Osteoblast (primary cell): ENCODE data around the gene PAK1. TPM values are rescaled to one million over a fixed set of nuclear protein-coding genes. Genes with fewer than 3 reads are reported as not detected.

Experiments used
- DNase-seq: peaks from one replicate; pipeline ENCODE4 v3.0.0; 2011; ENCODE audit warnings: low spot score, mixed read lengths; ENCODE audit not compliant: insufficient read length; ENCODE audit errors: missing footprints
- H2AFZ ChIP-seq: 2 replicates; pipeline ENCODE4 v1.6.0; 2011; ENCODE audit warnings: mild to moderate bottlenecking, low read length
- H3K27ac ChIP-seq: 2 replicates; pipeline ENCODE4 v1.5.1; 2011; ENCODE audit warnings: mild to moderate bottlenecking, low read depth, low read length, moderate library complexity
- H3K27me3 ChIP-seq: 2 replicates; pipeline ENCODE4 v1.6.0; 2012; ENCODE audit warnings: mild to moderate bottlenecking, control low read depth, inconsistent platforms, low read length, moderate library complexity; ENCODE audit not compliant: insufficient read depth
- H3K36me3 ChIP-seq: 2 replicates; pipeline ENCODE4 v1.5.1; 2011; ENCODE audit warnings: mild to moderate bottlenecking, low read length, control low read depth, moderate library complexity; ENCODE audit not compliant: insufficient read depth
- H3K4me1 ChIP-seq: 2 replicates; pipeline ENCODE4 v1.5.1; 2011; ENCODE audit warnings: mild to moderate bottlenecking, low read length, control low read depth, moderate library complexity; ENCODE audit not compliant: insufficient read depth
- H3K4me2 ChIP-seq: 2 replicates; pipeline ENCODE4 v1.6.0; 2011; ENCODE audit warnings: mild to moderate bottlenecking, low read length; ENCODE audit not compliant: insufficient read depth
- H3K4me3 ChIP-seq: fragments of 200-600 bp; sonication (generic); 3 replicates; pipeline ENCODE4 v1.5.1; 2012; ENCODE audit warnings: mild to moderate bottlenecking, low read length, inconsistent platforms; ENCODE audit not compliant: insufficient read depth
- H3K79me2 ChIP-seq: 2 replicates; pipeline ENCODE4 v1.6.0; 2012; ENCODE audit warnings: mild to moderate bottlenecking, low read length, control low read depth, inconsistent platforms; ENCODE audit not compliant: insufficient read depth
- H3K9me3 ChIP-seq: 2 replicates; pipeline ENCODE4 v1.5.1; 2011; ENCODE audit warnings: low read depth, low read length, control low read depth
- H4K20me1 ChIP-seq: 2 replicates; pipeline ENCODE4 v1.6.0; 2012; ENCODE audit warnings: mild to moderate bottlenecking, low read length, control low read depth; ENCODE audit not compliant: insufficient read depth
- total RNA-seq: library from RNA; depleted of rRNA; stranded (reverse); fragments of >200 nt; gene quantifications from 2 replicates; pipeline ENCODE4 v1.2.3, GENCODE V29; 2012
- TF ChIP-seq, protein P1 (sequence below): IDR thresholded peaks from 2 replicates; pipeline ENCODE4 v1.5.1; 2011; ENCODE audit warnings: mild to moderate bottlenecking, low read depth, low read length, moderate library complexity; ENCODE audit errors: extremely low read depth

Gene PAK1
- total RNA-seq, 1 donor = 34.4 TPM

- DNase-seq = no peak
- Histone ChIP-seq H3K9me3 (no peaks in the 10 kb centered on the region), H2AFZ (no peak overlapping the region), H3K4me3 (no peak overlapping the region), H4K20me1 (peaks cover 19% of the 10 kb centered on the region), H3K4me2 (no peak overlapping the region), H3K79me2 (peaks cover 73% of the 10 kb centered on the region), H3K27me3 (no peaks in the 10 kb centered on the region), H3K36me3 (peaks cover 4% of the 10 kb centered on the region), H3K4me1 (peaks cover 18% of the 10 kb centered on the region), H3K27ac (no peak overlapping the region)
- TF ChIP-seq, protein P1, sequence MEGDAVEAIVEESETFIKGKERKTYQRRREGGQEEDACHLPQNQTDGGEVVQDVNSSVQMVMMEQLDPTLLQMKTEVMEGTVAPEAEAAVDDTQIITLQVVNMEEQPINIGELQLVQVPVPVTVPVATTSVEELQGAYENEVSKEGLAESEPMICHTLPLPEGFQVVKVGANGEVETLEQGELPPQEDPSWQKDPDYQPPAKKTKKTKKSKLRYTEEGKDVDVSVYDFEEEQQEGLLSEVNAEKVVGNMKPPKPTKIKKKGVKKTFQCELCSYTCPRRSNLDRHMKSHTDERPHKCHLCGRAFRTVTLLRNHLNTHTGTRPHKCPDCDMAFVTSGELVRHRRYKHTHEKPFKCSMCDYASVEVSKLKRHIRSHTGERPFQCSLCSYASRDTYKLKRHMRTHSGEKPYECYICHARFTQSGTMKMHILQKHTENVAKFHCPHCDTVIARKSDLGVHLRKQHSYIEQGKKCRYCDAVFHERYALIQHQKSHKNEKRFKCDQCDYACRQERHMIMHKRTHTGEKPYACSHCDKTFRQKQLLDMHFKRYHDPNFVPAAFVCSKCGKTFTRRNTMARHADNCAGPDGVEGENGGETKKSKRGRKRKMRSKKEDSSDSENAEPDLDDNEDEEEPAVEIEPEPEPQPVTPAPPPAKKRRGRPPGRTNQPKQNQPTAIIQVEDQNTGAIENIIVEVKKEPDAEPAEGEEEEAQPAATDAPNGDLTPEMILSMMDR = no peak
Measured at GRCh38 chr11:77406396-77406795, 67.5 kb downstream of the PAK1 start.

DNA sequence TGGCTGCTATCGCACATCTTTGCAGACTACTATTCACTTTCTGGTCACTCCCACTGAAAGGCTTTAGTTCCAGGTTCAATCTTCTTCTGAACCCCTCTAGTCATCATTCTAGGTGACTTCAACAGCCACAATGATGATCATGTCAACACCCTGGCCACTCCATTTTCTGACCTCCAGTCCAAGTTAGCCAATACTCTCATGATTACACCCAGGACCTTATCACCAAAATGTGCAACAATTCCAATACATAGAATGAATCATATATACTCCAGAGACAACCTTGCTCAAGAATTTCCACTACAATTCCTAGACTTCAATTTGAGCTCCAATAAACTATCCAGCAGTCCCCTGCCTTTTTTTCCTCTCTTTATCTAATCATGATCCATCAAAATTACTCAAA lies 70.7 kb downstream of the PAK1 start:
- H3K79me2 ChIP-seq = peaks cover 65% of the 10 kb centered on the region

GRCh38 chr11:77402218-77402556 lies 71.7 kb downstream of the PAK1 start:
- TF ChIP-seq, protein P1 = no peak
- DNase-seq = peak; percentile 13
- no peaks in the 10 kb centered on the region for H3K27me3 ChIP-seq
- H3K4me1 ChIP-seq = peaks cover 1% of the 10 kb centered on the region
- no peak overlapping the region for H3K27ac ChIP-seq
- H2AFZ ChIP-seq = no peak overlapping the region
- no peaks in the 10 kb centered on the region for H3K9me3 ChIP-seq
- no peak overlapping the region for H3K4me2 ChIP-seq
- H3K79me2 ChIP-seq = peaks cover 61% of the 10 kb centered on the region
- H3K36me3 ChIP-seq = no peaks in the 10 kb centered on the region
- no peak overlapping the region for H3K4me3 ChIP-seq
- H4K20me1 ChIP-seq = peaks cover 19% of the 10 kb centered on the region

More for the DNA sequence above, 70.7 kb downstream of the PAK1 start:
- Histone ChIP-seq H3K27ac (no peak overlapping the region), H3K36me3 (no peaks in the 10 kb centered on the region), H4K20me1 (peaks cover 17% of the 10 kb centered on the region), H3K9me3 (no peaks in the 10 kb centered on the region), H3K27me3 (no peaks in the 10 kb centered on the region), H3K4me2 (no peak overlapping the region), H3K4me1 (peaks cover 10% of the 10 kb centered on the region), H2AFZ (no peak overlapping the region), H3K4me3 (no peak overlapping the region)
- no peak for DNase-seq
- TF ChIP-seq, protein P1 = no peak

DNA sequence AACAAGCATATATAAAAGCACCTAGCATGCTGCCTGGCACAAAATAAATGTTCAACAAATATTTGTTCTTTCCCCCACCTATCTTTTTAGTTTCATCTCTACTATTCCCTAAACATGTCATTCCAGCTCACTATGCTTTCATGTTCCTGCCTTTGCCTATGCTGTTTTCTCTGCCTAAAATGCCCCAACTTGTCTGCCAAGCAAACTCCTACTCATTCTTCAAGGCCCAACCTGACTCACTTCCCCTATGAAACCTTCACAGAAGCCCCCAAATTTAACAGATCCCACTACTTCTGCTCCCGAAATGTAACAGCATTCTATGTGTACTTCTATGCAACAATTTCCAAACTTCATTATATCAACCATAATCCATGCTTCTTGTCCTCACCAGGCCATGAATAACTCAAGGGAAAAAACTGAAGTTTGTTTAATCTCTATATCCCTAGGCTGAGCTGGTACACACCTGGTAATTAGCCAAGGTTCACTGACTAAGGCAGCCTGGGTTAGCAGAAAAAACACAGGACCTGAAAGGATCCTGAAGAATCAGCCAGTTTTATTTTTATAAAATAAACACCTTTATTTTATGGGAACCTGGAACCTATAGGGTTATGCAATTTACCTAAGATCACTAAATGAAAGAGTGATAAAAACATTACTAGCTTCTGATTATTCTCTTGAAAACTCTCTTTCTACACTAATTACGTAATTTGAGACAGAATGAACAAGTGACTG lies 72.2 kb downstream of the PAK1 start:
- no peaks in the 10 kb centered on the region for H3K4me1 ChIP-seq
- H3K4me2 ChIP-seq = no peak overlapping the region
- H4K20me1 ChIP-seq = peaks cover 18% of the 10 kb centered on the region
- H3K4me3 ChIP-seq = no peak overlapping the region
- no peaks in the 10 kb centered on the region for H3K36me3 ChIP-seq
- H2AFZ ChIP-seq = no peak overlapping the region
- H3K27ac ChIP-seq = no peak overlapping the region
- H3K27me3 ChIP-seq = no peaks in the 10 kb centered on the region
- no peak for DNase-seq
- TF ChIP-seq, protein P1 = no peak
- no peaks in the 10 kb centered on the region for H3K9me3 ChIP-seq
- H3K79me2 ChIP-seq = peaks cover 64% of the 10 kb centered on the region
